Trophoblast cell (in vitro differentiated cells and primary cell): ENCODE data around the gene VWA8.
A peak's percentile ranks its signal among the peaks of the same experiment; 100 is the strongest.

Experiments used
- DNase-seq, 2 donors: peaks; one replicate each; pipeline ENCODE4 v3.0.0-alpha.2; 2016
- H2AFZ ChIP-seq: 2 replicates; pipeline ENCODE4 v1.6.1; 2013; ENCODE audit warnings: low read length, moderate library complexity, mild to moderate bottlenecking; ENCODE audit not compliant: insufficient read depth, poor library complexity
- H2AK5ac ChIP-seq: 2 replicates; pipeline ENCODE4 v1.6.1; 2013; ENCODE audit warnings: mild to moderate bottlenecking, low read length
- H2BK120ac ChIP-seq: 2 replicates; pipeline ENCODE4 v1.6.1; 2013; ENCODE audit warnings: low read length, mild to moderate bottlenecking, moderate library complexity; ENCODE audit not compliant: insufficient read depth, poor library complexity
- H2BK12ac ChIP-seq: 2 replicates; pipeline ENCODE4 v1.6.1; 2013; ENCODE audit warnings: mild to moderate bottlenecking, low read length, moderate library complexity
- H2BK5ac ChIP-seq: 2 replicates; pipeline ENCODE4 v1.6.1; 2013; ENCODE audit warnings: low read length, low read depth, moderate library complexity, mild to moderate bottlenecking; ENCODE audit not compliant: poor library complexity
- H3K14ac ChIP-seq: 2 replicates; pipeline ENCODE4 v1.6.1; 2013; ENCODE audit warnings: mild to moderate bottlenecking, low read length
- H3K18ac ChIP-seq: 2 replicates; pipeline ENCODE4 v1.6.1; 2013; ENCODE audit warnings: mild to moderate bottlenecking, low read length
- H3K23ac ChIP-seq: 2 replicates; pipeline ENCODE4 v1.6.1; 2013; ENCODE audit warnings: low read length
- H3K27ac ChIP-seq: 2 replicates; pipeline ENCODE4 v1.5.1; 2013; ENCODE audit warnings: low read depth, mild to moderate bottlenecking, inconsistent platforms, low read length, moderate library complexity
- H3K27me3 ChIP-seq: 2 replicates; pipeline ENCODE4 v1.6.1; 2013; ENCODE audit warnings: inconsistent platforms, mild to moderate bottlenecking, low read length, moderate library complexity; ENCODE audit not compliant: insufficient read depth
- H3K36me3 ChIP-seq, 2 experiments: 1 replicate in 1 of 2; 2 replicates in 1 of 2; pipeline ENCODE4 v1.6.1; 2013; ENCODE audit warnings: low read length in 2 of 2, mild to moderate bottlenecking in 2 of 2, moderate library complexity in 1 of 2; ENCODE audit not compliant: insufficient read depth in 2 of 2, control insufficient read depth in 1 of 2
- H3K4ac ChIP-seq: 2 replicates; pipeline ENCODE4 v1.6.1; 2013; ENCODE audit warnings: low read depth, mild to moderate bottlenecking, low read length, moderate library complexity
- H3K4me1 ChIP-seq, 2 experiments: 1 replicate in 1 of 2; 2 replicates in 1 of 2; pipeline ENCODE4 v1.6.1; 2013; ENCODE audit warnings: low read length in 2 of 2, mild to moderate bottlenecking in 2 of 2, moderate library complexity in 1 of 2; ENCODE audit not compliant: insufficient read depth in 2 of 2, control insufficient read depth in 1 of 2
- H3K4me2 ChIP-seq: 2 replicates; pipeline ENCODE4 v1.6.1; 2013; ENCODE audit warnings: inconsistent platforms, mild to moderate bottlenecking, low read length, moderate library complexity
- H3K4me3 ChIP-seq: 2 replicates; pipeline ENCODE4 v1.5.1; 2013; ENCODE audit warnings: mild to moderate bottlenecking, low read depth, low read length, inconsistent platforms
- H3K79me1 ChIP-seq: one replicate; pipeline ENCODE4 v1.6.1; 2013; ENCODE audit warnings: low read length
- H3K79me2 ChIP-seq: 2 replicates; pipeline ENCODE4 v1.6.1; 2013; ENCODE audit warnings: low read length, mild to moderate bottlenecking; ENCODE audit not compliant: control insufficient read depth, insufficient read depth, poor library complexity
- H3K9ac ChIP-seq: 2 replicates; pipeline ENCODE4 v1.6.1; 2013; ENCODE audit warnings: mild to moderate bottlenecking, low read length
- H3K9me3 ChIP-seq: 2 replicates; pipeline ENCODE4 v1.6.1; 2013; ENCODE audit warnings: low read depth, mild to moderate bottlenecking, control low read depth, inconsistent platforms, low read length; ENCODE audit not compliant: insufficient read depth
- H4K12ac ChIP-seq: 2 replicates; pipeline ENCODE4 v1.6.1; 2013; ENCODE audit warnings: low read depth, mild to moderate bottlenecking, low read length, moderate library complexity
- H4K8ac ChIP-seq: 2 replicates; pipeline ENCODE4 v1.6.1; 2013; ENCODE audit warnings: low read depth, mild to moderate bottlenecking, low read length, moderate library complexity
- H4K91ac ChIP-seq: one replicate; pipeline ENCODE4 v1.6.1; 2013; ENCODE audit warnings: low read depth, mild to moderate bottlenecking, low read length, moderate library complexity
- WGBS: extraction: QIAGEN DNeasy Blood & Tissue Kit; methylation state at CpG from one replicate; pipeline ENCODE4 v1.1.7; 2013; ENCODE audit warnings: missing lambda C conversion rate; ENCODE audit not compliant: insufficient read length, insufficient coverage; ENCODE audit errors: extremely low coverage; 5-methylcytosine and 5-hydroxymethylcytosine counted together

VWA8 gene

DNA sequence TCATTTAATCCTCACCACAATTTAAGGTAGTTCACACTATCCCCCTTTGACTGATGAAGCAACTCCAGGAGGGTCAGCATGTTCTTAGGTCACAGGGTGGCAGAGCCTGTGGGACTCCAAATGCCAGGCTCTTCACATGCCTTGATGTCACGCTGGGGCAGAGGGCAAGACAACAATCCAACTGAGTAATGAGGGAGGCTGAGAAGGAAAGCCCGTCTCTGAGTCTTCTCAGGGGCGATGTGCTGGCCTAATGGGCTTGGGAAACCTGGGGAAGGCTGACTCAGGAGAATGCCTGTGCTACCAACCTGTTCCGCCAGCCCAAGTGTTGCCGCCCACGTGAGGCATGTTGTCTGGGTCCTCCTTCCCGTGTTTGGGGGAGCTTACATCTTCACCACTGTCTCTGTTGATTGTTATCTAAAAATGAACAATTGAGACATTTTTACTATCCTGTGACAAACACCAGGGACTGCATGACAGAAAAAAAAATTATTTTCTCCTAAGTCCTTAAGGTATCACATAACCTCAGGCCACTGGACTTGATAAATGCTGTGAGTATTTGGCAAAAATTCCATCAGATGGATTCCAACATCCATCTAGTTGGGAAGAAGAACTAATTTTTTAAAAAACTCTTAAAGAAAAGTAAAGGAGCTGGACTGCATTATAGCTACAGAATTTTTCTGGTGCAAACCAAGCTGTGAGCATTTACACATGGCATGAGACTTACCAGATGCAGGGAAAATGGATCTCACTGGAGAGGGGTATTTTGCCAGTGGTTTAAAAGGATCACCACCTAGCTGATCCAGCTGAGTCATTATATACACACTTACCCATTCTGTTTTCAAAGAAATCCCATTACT is 346.0 kb downstream of the VWA8 start:
- Histone ChIP-seq H3K9ac (no peak overlapping the region), H4K12ac (no peak overlapping the region), H3K79me1 (peaks cover 26% of the 10 kb centered on the region), H3K4ac (no peak overlapping the region), H3K18ac (no peak overlapping the region), H2BK120ac (peak overlapping the region; percentile 44), H2BK5ac (peak overlapping the region; percentile 68), H3K4me2 (no peak overlapping the region), H3K9me3 (no peaks in the 10 kb centered on the region), H2AFZ (no peak overlapping the region), H4K8ac (no peak overlapping the region), H3K27me3 (no peaks in the 10 kb centered on the region), H2AK5ac (no peak overlapping the region), H2BK12ac (no peak overlapping the region), H3K23ac (no peak overlapping the region), H3K27ac (peak overlapping the region; percentile 95), H3K14ac (no peak overlapping the region), H4K91ac (peak overlapping the region; percentile 67), H3K79me2 (peaks cover 3% of the 10 kb centered on the region), H3K36me3 (no peaks in the 10 kb centered on the region), H3K4me3 (no peak overlapping the region), H3K4me1 (peaks cover 15 to 21% of the 10 kb centered on the region in 2 experiments)
- no CpG with 5 or more reads among the region's 7 CpGs for WGBS
- peak; percentile 61 to 67 for DNase-seq

- Histone ChIP-seq H3K79me2 (peaks cover 3% of the 10 kb centered on the region), H3K36me3 (no peaks in the 10 kb centered on the region), H2BK120ac (peak overlapping the region; percentile 61), H3K4ac (no peak overlapping the region), H3K4me1 (peaks cover 17 to 25% of the 10 kb centered on the region in 2 experiments), H4K8ac (no peak overlapping the region), H3K9ac (no peak overlapping the region), H4K12ac (no peak overlapping the region), H3K18ac (no peak overlapping the region), H2BK12ac (no peak overlapping the region), H3K79me1 (peaks cover 31% of the 10 kb centered on the region), H2AFZ (no peak overlapping the region), H3K9me3 (no peaks in the 10 kb centered on the region), H3K14ac (no peak overlapping the region), H3K27me3 (no peaks in the 10 kb centered on the region), H4K91ac (peak overlapping the region; percentile 67), H2BK5ac (peak overlapping the region; percentile 94), H3K4me3 (no peak overlapping the region), H3K27ac (peak overlapping the region; percentile 95), H3K4me2 (no peak overlapping the region), H3K23ac (no peak overlapping the region), H2AK5ac (no peak overlapping the region)
- DNase-seq = peak; percentile 42 to 68
- no CpG with 5 or more reads among the region's 12 CpGs for WGBS
These were observed 346.8 kb downstream of the VWA8 start for GRCh38 chr13:41613984-41614661.

DNA sequence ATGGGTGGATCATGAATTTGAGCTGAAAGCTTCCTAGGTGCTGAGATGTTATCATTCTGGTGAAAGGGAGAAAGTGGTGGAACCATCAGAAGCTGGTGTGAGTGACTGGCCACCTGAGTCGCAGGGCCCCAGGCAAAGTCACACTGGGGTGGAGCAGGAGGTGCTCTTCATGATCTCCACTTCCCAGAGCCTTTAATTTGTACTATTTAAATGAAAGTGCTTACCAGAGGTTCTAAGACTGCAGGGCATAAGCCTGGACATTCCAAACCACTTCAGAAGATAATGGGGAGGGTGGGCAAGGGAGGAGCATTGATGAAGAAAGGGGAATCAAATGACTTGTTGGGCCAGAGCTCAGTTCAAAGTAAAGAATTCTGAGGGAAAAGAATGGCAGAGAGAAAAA is 347.4 kb downstream of the VWA8 start:
- Histone ChIP-seq H3K23ac (no peak overlapping the region), H2AK5ac (peak overlapping the region; percentile 94), H3K27ac (peak overlapping the region; percentile 95), H2BK5ac (peak overlapping the region; percentile 94), H2BK120ac (peak overlapping the region; percentile 96), H3K36me3 (no peaks in the 10 kb centered on the region), H3K79me2 (peaks cover 3% of the 10 kb centered on the region), H2BK12ac (peak overlapping the region; percentile 99), H4K91ac (peak overlapping the region; percentile 94), H3K9ac (no peak overlapping the region), H3K4me1 (peaks cover 17 to 25% of the 10 kb centered on the region in 2 experiments), H4K12ac (no peak overlapping the region), H3K4me2 (no peak overlapping the region), H3K4me3 (no peak overlapping the region), H3K9me3 (no peaks in the 10 kb centered on the region), H2AFZ (no peak overlapping the region), H3K14ac (peak overlapping the region; percentile 85), H3K4ac (peak overlapping the region; percentile 52), H3K27me3 (no peaks in the 10 kb centered on the region), H4K8ac (peak overlapping the region; percentile 70), H3K18ac (peak overlapping the region; percentile 62), H3K79me1 (peaks cover 31% of the 10 kb centered on the region)
- WGBS = no CpG with 5 or more reads among the region's 1 CpG
- peak in 1 of 2 donors; percentile 9 for DNase-seq

GRCh38 chr13:41611385-41611784 is 349.5 kb downstream of the VWA8 start:
- H3K79me1 ChIP-seq = peaks cover 31% of the 10 kb centered on the region
- H3K79me2 ChIP-seq = peaks cover 3% of the 10 kb centered on the region
- no peak overlapping the region for H3K4me3 ChIP-seq
- H3K9me3 ChIP-seq = no peaks in the 10 kb centered on the region
- no peaks in the 10 kb centered on the region for H3K36me3 ChIP-seq
- peak overlapping the region; percentile 9 for H2AK5ac ChIP-seq
- H4K8ac ChIP-seq = peak overlapping the region; percentile 3
- peak overlapping the region; percentile 66 for H2BK5ac ChIP-seq
- no peak overlapping the region for H3K4me2 ChIP-seq
- no peak overlapping the region for H2AFZ ChIP-seq
- H3K14ac ChIP-seq = peak overlapping the region; percentile 83
- H4K12ac ChIP-seq = no peak overlapping the region
- no peak for DNase-seq
- H2BK12ac ChIP-seq = peak overlapping the region; percentile 95
- no peaks in the 10 kb centered on the region for H3K27me3 ChIP-seq
- peak overlapping the region; percentile 82 for H2BK120ac ChIP-seq
- peak overlapping the region; percentile 86 for H4K91ac ChIP-seq
- no peak overlapping the region for H3K23ac ChIP-seq
- H3K4ac ChIP-seq = peak overlapping the region; percentile 53
- H3K9ac ChIP-seq = no peak overlapping the region
- WGBS = no CpG with 5 or more reads among the region's 8 CpGs
- peak overlapping the region; percentile 84 for H3K27ac ChIP-seq
- peak overlapping the region; percentile 57 for H3K18ac ChIP-seq
- H3K4me1 ChIP-seq = peaks cover 17 to 25% of the 10 kb centered on the region in 2 experiments
